HepG2 (cell line): Measurements from ENCODE around the gene S100A13. TPM values are rescaled to one million over a fixed set of nuclear protein-coding genes. Genes with fewer than 3 reads are reported as not detected.

Experiments
- HDAC1 ChIP-seq: sonication (generic); formaldehyde crosslinking; IDR thresholded peaks from 2 replicates; pipeline ENCODE4 v1.5.1; 2020; ENCODE audit warnings: mild to moderate bottlenecking, missing genetic modification reagents
- KDM1A ChIP-seq: IDR thresholded peaks from 2 replicates; pipeline ENCODE4 v1.6.1; 2016; ENCODE audit warnings: missing compliant biosample characterization
- NFE2L1 ChIP-seq: sonication (generic); formaldehyde crosslinking; IDR thresholded peaks from 2 replicates; pipeline ENCODE4 v1.4.0; 2020; ENCODE audit warnings: missing genetic modification reagents, mild to moderate bottlenecking, borderline replicate concordance
- ZNF10 ChIP-seq: sonication (generic); formaldehyde crosslinking; IDR thresholded peaks from 2 replicates; pipeline ENCODE4 v1.4.0; 2020; ENCODE audit warnings: mild to moderate bottlenecking, low read depth, missing genetic modification reagents, borderline replicate concordance
- ZNF337 ChIP-seq: sonication (generic); formaldehyde crosslinking; IDR thresholded peaks from 2 replicates; pipeline ENCODE4 v1.5.1; 2020; ENCODE audit warnings: missing genetic modification reagents, low read depth, mild to moderate bottlenecking, borderline replicate concordance
- polyA plus RNA-seq, 8 experiments: library from polyadenylated mRNA; depleted of rRNA in 3 of 8; stranded (reverse) in 7 of 8; unstranded in 1 of 8; fragments of >200 nt; fragmentation: Illumina TruSeq in 4 of 8; extraction: Trizol in 4 of 8; gene quantifications; 2 replicates each; pipeline versions ENCODE4 v1.2.1 to v1.2.3, GENCODE V29; 2011 to 2016; ENCODE audit warnings: low read depth in 4 of 8, missing spikeins in 1 of 8, mixed read lengths in 1 of 8; ENCODE audit not compliant: insufficient read depth in 1 of 8
- total RNA-seq, 5 experiments: library from RNA; depleted of rRNA; stranded (reverse); fragments of >200 nt; fragmentation: Illumina TruSeq; extraction: Trizol; gene quantifications; 2 replicates each; pipeline ENCODE4 v1.2.3, GENCODE V29; 2016; ENCODE audit warnings: low read depth in 1 of 5
- TF ChIP-seq, protein P1 (sequence below): sonication (generic); formaldehyde crosslinking; IDR thresholded peaks from 2 replicates; pipeline ENCODE4 v1.5.0; 2020; ENCODE audit warnings: mild to moderate bottlenecking, missing genetic modification reagents, borderline replicate concordance
- TF ChIP-seq, protein P2 (sequence below): sonication (generic); formaldehyde crosslinking; IDR thresholded peaks from 2 replicates; pipeline ENCODE4 v1.5.1; 2020; ENCODE audit warnings: mild to moderate bottlenecking, missing genetic modification reagents
- TF ChIP-seq, protein P3 (sequence below): sonication (generic); formaldehyde crosslinking; IDR thresholded peaks from 2 replicates; pipeline ENCODE4 v1.4.0; 2020; ENCODE audit warnings: missing genetic modification reagents
- TF ChIP-seq, protein P4 (sequence below): IDR thresholded peaks from 2 replicates; pipeline ENCODE4 v1.6.1; 2016; ENCODE audit warnings: low read depth
- TF ChIP-seq, protein P5 (sequence below): sonication (generic); formaldehyde crosslinking; IDR thresholded peaks from 2 replicates; pipeline ENCODE4 v1.4.0; 2020; ENCODE audit warnings: mild to moderate bottlenecking, missing genetic modification reagents

S100A13 gene
- total and polyA plus RNA-seq, 2 of the 13 experiments (the other 11 are each of a cell fraction or from before 2014, with no cell fraction given), result 89.5 to 172 TPM

DNA sequence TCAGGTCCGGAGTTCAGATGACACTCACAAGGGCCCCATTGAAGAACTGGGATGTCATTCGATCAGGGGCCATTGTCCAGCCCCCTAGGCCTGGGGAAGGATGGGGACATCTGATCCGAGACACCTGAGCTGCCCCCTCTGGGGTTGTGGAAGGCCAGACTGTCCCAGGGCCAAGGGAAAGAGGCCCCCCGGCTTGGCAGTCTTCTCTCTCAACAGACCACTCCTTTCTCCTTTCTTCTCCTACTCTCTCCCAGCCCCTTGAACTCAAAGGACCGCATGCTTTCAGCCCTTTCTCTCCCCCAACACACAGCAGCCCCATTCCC is 2.0 kb upstream of the S100A13 start (continued):
- TF ChIP-seq, protein P1, sequence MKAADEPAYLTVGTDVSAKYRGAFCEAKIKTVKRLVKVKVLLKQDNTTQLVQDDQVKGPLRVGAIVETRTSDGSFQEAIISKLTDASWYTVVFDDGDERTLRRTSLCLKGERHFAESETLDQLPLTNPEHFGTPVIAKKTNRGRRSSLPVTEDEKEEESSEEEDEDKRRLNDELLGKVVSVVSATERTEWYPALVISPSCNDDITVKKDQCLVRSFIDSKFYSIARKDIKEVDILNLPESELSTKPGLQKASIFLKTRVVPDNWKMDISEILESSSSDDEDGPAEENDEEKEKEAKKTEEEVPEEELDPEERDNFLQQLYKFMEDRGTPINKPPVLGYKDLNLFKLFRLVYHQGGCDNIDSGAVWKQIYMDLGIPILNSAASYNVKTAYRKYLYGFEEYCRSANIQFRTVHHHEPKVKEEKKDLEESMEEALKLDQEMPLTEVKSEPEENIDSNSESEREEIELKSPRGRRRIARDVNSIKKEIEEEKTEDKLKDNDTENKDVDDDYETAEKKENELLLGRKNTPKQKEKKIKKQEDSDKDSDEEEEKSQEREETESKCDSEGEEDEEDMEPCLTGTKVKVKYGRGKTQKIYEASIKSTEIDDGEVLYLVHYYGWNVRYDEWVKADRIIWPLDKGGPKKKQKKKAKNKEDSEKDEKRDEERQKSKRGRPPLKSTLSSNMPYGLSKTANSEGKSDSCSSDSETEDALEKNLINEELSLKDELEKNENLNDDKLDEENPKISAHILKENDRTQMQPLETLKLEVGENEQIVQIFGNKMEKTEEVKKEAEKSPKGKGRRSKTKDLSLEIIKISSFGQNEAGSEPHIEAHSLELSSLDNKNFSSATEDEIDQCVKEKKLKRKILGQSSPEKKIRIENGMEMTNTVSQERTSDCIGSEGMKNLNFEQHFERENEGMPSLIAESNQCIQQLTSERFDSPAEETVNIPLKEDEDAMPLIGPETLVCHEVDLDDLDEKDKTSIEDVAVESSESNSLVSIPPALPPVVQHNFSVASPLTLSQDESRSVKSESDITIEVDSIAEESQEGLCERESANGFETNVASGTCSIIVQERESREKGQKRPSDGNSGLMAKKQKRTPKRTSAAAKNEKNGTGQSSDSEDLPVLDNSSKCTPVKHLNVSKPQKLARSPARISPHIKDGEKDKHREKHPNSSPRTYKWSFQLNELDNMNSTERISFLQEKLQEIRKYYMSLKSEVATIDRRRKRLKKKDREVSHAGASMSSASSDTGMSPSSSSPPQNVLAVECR (CRISPR knock-in tag), result peak; percentile 54; the same call in 1 of the 2 replicates
- 0 out of 2 replicates have a peak, but pooled peaks have one; percentile 13 for TF ChIP-seq HDAC1 (CRISPR knock-in tag)
- TF ChIP-seq, protein P2, sequence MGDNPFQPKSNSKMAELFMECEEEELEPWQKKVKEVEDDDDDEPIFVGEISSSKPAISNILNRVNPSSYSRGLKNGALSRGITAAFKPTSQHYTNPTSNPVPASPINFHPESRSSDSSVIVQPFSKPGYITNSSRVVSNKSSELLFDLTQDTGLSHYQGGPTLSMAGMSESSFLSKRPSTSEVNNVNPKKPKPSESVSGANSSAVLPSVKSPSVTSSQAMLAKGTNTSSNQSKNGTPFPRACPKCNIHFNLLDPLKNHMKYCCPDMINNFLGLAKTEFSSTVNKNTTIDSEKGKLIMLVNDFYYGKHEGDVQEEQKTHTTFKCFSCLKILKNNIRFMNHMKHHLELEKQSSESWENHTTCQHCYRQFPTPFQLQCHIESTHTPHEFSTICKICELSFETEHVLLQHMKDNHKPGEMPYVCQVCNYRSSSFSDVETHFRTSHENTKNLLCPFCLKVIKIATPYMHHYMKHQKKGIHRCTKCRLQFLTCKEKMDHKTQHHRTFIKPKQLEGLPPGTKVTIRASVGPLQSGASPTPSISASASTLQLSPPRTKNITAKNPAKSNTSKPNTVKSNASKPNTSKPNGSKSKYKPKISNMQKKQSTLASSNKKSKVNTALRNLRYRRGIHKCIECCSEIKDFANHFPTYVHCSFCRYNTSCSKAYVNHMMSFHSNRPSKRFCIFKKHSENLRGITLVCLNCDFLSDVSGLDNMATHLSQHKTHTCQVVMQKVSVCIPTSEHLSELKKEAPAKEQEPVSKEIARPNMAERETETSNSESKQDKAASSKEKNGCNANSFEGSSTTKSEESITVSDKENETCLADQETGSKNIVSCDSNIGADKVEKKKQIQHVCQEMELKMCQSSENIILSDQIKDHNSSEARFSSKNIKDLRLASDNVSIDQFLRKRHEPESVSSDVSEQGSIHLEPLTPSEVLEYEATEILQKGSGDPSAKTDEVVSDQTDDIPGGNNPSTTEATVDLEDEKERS (CRISPR knock-in tag), result 0 out of 2 replicates have a peak, but pooled peaks have one; percentile 44
- no peak for TF ChIP-seq ZNF10 (CRISPR knock-in tag)
- no peak for TF ChIP-seq NFE2L1 (CRISPR knock-in tag)
- no peak for TF ChIP-seq KDM1A (CRISPR knock-in tag)
- TF ChIP-seq, protein P3, sequence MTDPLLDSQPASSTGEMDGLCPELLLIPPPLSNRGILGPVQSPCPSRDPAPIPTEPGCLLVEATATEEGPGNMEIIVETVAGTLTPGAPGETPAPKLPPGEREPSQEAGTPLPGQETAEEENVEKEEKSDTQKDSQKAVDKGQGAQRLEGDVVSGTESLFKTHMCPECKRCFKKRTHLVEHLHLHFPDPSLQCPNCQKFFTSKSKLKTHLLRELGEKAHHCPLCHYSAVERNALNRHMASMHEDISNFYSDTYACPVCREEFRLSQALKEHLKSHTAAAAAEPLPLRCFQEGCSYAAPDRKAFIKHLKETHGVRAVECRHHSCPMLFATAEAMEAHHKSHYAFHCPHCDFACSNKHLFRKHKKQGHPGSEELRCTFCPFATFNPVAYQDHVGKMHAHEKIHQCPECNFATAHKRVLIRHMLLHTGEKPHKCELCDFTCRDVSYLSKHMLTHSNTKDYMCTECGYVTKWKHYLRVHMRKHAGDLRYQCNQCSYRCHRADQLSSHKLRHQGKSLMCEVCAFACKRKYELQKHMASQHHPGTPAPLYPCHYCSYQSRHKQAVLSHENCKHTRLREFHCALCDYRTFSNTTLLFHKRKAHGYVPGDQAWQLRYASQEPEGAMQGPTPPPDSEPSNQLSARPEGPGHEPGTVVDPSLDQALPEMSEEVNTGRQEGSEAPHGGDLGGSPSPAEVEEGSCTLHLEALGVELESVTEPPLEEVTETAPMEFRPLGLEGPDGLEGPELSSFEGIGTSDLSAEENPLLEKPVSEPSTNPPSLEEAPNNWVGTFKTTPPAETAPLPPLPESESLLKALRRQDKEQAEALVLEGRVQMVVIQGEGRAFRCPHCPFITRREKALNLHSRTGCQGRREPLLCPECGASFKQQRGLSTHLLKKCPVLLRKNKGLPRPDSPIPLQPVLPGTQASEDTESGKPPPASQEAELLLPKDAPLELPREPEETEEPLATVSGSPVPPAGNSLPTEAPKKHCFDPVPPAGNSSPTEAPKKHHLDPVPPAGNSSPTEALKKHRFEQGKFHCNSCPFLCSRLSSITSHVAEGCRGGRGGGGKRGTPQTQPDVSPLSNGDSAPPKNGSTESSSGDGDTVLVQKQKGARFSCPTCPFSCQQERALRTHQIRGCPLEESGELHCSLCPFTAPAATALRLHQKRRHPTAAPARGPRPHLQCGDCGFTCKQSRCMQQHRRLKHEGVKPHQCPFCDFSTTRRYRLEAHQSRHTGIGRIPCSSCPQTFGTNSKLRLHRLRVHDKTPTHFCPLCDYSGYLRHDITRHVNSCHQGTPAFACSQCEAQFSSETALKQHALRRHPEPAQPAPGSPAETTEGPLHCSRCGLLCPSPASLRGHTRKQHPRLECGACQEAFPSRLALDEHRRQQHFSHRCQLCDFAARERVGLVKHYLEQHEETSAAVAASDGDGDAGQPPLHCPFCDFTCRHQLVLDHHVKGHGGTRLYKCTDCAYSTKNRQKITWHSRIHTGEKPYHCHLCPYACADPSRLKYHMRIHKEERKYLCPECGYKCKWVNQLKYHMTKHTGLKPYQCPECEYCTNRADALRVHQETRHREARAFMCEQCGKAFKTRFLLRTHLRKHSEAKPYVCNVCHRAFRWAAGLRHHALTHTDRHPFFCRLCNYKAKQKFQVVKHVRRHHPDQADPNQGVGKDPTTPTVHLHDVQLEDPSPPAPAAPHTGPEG (CRISPR knock-in tag), result no peak
- TF ChIP-seq, protein P4, sequence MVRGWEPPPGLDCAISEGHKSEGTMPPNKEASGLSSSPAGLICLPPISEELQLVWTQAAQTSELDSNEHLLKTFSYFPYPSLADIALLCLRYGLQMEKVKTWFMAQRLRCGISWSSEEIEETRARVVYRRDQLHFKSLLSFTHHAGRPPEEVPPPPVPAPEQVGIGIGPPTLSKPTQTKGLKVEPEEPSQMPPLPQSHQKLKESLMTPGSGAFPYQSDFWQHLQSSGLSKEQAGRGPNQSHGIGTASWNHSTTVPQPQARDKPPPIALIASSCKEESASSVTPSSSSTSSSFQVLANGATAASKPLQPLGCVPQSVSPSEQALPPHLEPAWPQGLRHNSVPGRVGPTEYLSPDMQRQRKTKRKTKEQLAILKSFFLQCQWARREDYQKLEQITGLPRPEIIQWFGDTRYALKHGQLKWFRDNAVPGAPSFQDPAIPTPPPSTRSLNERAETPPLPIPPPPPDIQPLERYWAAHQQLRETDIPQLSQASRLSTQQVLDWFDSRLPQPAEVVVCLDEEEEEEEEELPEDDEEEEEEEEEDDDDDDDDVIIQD (CRISPR knock-in tag), result no peak
- peak; percentile 77; the same call in 1 of the 2 replicates for TF ChIP-seq ZNF337 (CRISPR knock-in tag)
- TF ChIP-seq, protein P5, sequence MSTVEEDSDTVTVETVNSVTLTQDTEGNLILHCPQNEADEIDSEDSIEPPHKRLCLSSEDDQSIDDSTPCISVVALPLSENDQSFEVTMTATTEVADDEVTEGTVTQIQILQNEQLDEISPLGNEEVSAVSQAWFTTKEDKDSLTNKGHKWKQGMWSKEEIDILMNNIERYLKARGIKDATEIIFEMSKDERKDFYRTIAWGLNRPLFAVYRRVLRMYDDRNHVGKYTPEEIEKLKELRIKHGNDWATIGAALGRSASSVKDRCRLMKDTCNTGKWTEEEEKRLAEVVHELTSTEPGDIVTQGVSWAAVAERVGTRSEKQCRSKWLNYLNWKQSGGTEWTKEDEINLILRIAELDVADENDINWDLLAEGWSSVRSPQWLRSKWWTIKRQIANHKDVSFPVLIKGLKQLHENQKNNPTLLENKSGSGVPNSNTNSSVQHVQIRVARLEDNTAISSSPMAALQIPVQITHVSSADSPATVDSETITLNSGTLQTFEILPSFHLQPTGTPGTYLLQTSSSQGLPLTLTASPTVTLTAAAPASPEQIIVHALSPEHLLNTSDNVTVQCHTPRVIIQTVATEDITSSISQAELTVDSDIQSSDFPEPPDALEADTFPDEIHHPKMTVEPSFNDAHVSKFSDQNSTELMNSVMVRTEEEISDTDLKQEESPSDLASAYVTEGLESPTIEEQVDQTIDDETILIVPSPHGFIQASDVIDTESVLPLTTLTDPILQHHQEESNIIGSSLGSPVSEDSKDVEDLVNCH, result no peak
- TF ChIP-seq, all 625 proteins: peak for 15
